Uterus (tissue), 4 donors: ENCODE measurements around the gene PCNX2. TPM values are rescaled to one million over a fixed set of nuclear protein-coding genes. Genes with fewer than 3 reads are reported as not detected.

Source experiments
- DNase-seq, 2 donors: peaks; one replicate each; pipeline ENCODE4 v3.0.0-alpha.2; 2019 to 2020
- H3K27ac ChIP-seq, 2 donors: fragments of 200-600 bp; sonication (generic); 1 replicate in 1 of 2; 2 replicates in 1 of 2; pipeline ENCODE4 v1.5.1; 2016 to 2018
- H3K27me3 ChIP-seq, 2 donors: fragments of 200-600 bp; sonication (generic); one replicate each; pipeline ENCODE4 v1.5.1; 2018 to 2019; ENCODE audit warnings: control low read depth in 1 of 2
- H3K36me3 ChIP-seq, 2 donors: fragments of 200-600 bp; sonication (generic); one replicate each; pipeline ENCODE4 v1.5.1; 2019; ENCODE audit warnings: control low read depth in 1 of 2
- H3K4me1 ChIP-seq, 2 donors: fragments of 200-600 bp; sonication (generic); one replicate each; pipeline ENCODE4 v1.5.1; 2018 to 2019; ENCODE audit warnings: control low read depth in 1 of 2
- H3K4me3 ChIP-seq, 2 donors: fragments of 200-600 bp; sonication (generic); 1 replicate in 1 of 2; 2 replicates in 1 of 2; pipeline ENCODE4 v1.5.1; 2018 to 2019; ENCODE audit warnings: mild to moderate bottlenecking in 1 of 2
- H3K9me3 ChIP-seq, 2 donors: fragments of 200-600 bp; sonication (generic); one replicate each; pipeline ENCODE4 v1.5.1; 2019; ENCODE audit warnings: control low read depth in 1 of 2
- CTCF ChIP-seq, 4 experiments: fragments of 200-600 bp in 2 of 4; fragments of 450-650 bp in 2 of 4; sonication (generic) in 2 of 4; IDR thresholded peaks; one replicate each; pipeline ENCODE4 v1.5.1; 2016 to 2019; ENCODE audit warnings: antibody characterized with exemption in 4 of 4, mild to moderate bottlenecking in 2 of 4, moderate library complexity in 1 of 4
- POLR2A ChIP-seq, 2 donors: fragments of 450-650 bp; IDR thresholded peaks; one replicate each; pipeline ENCODE4 v1.6.1; 2016; ENCODE audit warnings: antibody characterized with exemption in 2 of 2, mild to moderate bottlenecking in 1 of 2, moderate library complexity in 1 of 2
- intact Hi-C: fragments of 100-400 bp; cut with DNase I; formaldehyde crosslinking; loops from one replicate; pipeline ENCODE4 v1.15.1; 2023; ENCODE audit warnings: low total_unique reads
- total RNA-seq, 4 donors: library from RNA; depleted of rRNA in 3 of 4; stranded (reverse); fragments of >200 nt in 3 of 4; gene quantifications; one replicate each; pipeline versions ENCODE4 v1.1.0 to v1.2.4, GENCODE V29; 2014 to 2023
- donor health status: DM: yes; HTN: yes; CAD: no.

The PCNX2 gene
- total RNA-seq, 4 donors from 2014 or later, result 4.1 to 36.2 (median 14.1) TPM

GRCh38 chr1:233089251-233089650 lies 206.3 kb downstream of the PCNX2 start:
- Histone ChIP-seq H3K27ac (no peak overlapping the region), H3K4me3 (no peak overlapping the region), H3K27me3 (no peaks in the 10 kb centered on the region), H3K36me3 (no peaks in the 10 kb centered on the region), H3K4me1 (no peaks in the 10 kb centered on the region), H3K9me3 (no peaks in the 10 kb centered on the region)
- DNase-seq, result no peak
- intact Hi-C loops, result no loop called here
- TF ChIP-seq POLR2A (IDR thresholded peaks at IDR 0.05) (no peak), CTCF (IDR thresholded peaks at IDR 0.05) (no peak)

- no peaks in the 10 kb centered on the region for H3K27me3 ChIP-seq
- H3K27ac ChIP-seq, result no peak overlapping the region
- no peak overlapping the region for H3K4me3 ChIP-seq
- no peaks in the 10 kb centered on the region for H3K36me3 ChIP-seq
- TF ChIP-seq CTCF (IDR thresholded peaks at IDR 0.05), result no peak
- TF ChIP-seq POLR2A (IDR thresholded peaks at IDR 0.05), result no peak
- no peak for DNase-seq
- intact Hi-C loops, result no loop called here
- no peaks in the 10 kb centered on the region for H3K9me3 ChIP-seq
- no peaks in the 10 kb centered on the region for H3K4me1 ChIP-seq
Measured at GRCh38 chr1:233088613-233089012, 206.9 kb downstream of the PCNX2 start.

- no peak for DNase-seq
- Histone ChIP-seq H3K9me3 (no peaks in the 10 kb centered on the region), H3K4me3 (no peak overlapping the region), H3K27ac (no peak overlapping the region), H3K36me3 (no peaks in the 10 kb centered on the region), H3K27me3 (no peaks in the 10 kb centered on the region), H3K4me1 (no peaks in the 10 kb centered on the region)
- intact Hi-C loops, result no loop called here
- no peak for TF ChIP-seq CTCF (IDR thresholded peaks at IDR 0.05)
- no peak for TF ChIP-seq POLR2A (IDR thresholded peaks at IDR 0.05)
Measured at GRCh38 chr1:233086961-233087881, 208.3 kb downstream of the PCNX2 start.

- no peak for TF ChIP-seq POLR2A (IDR thresholded peaks at IDR 0.05)
- TF ChIP-seq CTCF (IDR thresholded peaks at IDR 0.05), result no peak
- Histone ChIP-seq H3K4me1 (no peaks in the 10 kb centered on the region), H3K27ac (no peak overlapping the region), H3K9me3 (no peaks in the 10 kb centered on the region), H3K36me3 (no peaks in the 10 kb centered on the region), H3K4me3 (no peak overlapping the region), H3K27me3 (no peaks in the 10 kb centered on the region)
- intact Hi-C loops, result no loop called here
- no peak for DNase-seq
Measured at GRCh38 chr1:233085566-233085965, 210.0 kb downstream of the PCNX2 start.

GRCh38 chr1:233082778-233083550 lies 212.6 kb downstream of the PCNX2 start:
- no peak for DNase-seq
- TF ChIP-seq CTCF (IDR thresholded peaks at IDR 0.05), result no peak
- TF ChIP-seq POLR2A (IDR thresholded peaks at IDR 0.05), result no peak
- H3K9me3 ChIP-seq, result no peaks in the 10 kb centered on the region
- intact Hi-C loops, result no loop called here
- H3K27me3 ChIP-seq, result no peaks in the 10 kb centered on the region
- no peak overlapping the region for H3K4me3 ChIP-seq
- no peaks in the 10 kb centered on the region for H3K36me3 ChIP-seq
- H3K4me1 ChIP-seq, result no peaks in the 10 kb centered on the region
- H3K27ac ChIP-seq, result no peak overlapping the region
